ENCODE results near the gene BTNL2.
"Not testable (repeated sequence)": the region's sequence is repeated elsewhere in the genome, so short reads cannot be mapped to it uniquely, and the experiment has no call there.

The BTNL2 gene

GRCh38 chr6:32406857-32407256, at the start of gene BTNL2:
Gene BTNL2, minus strand, starts transcription at chr6:32407181. Its CDS starts 58 bp downstream, at chr6:32407123.
- in situ Hi-C loops (cut with HindIII; ENCODE audit: low pct_ligation_motif_present, low pct_unique_long_range_greater_than_20kb, low sequenced_read_pairs): no loop called here
- no peak for DNase-seq

- no peak for DNase-seq
- in situ Hi-C loops (cut with HindIII; ENCODE audit: low pct_ligation_motif_present, low pct_unique_long_range_greater_than_20kb, low sequenced_read_pairs): no loop called here
Measured at GRCh38 chr6:32449088-32449736, 42.2 kb upstream of the BTNL2 start.

GRCh38 chr6:32447932-32448331, 41.0 kb upstream of the BTNL2 start:
- no peak for DNase-seq
- in situ Hi-C loops (cut with HindIII; ENCODE audit: low pct_ligation_motif_present, low pct_unique_long_range_greater_than_20kb, low sequenced_read_pairs): no loop called here

GRCh38 chr6:32445321-32445854, 38.4 kb upstream of the BTNL2 start:
- in situ Hi-C loops (cut with HindIII; ENCODE audit: low pct_ligation_motif_present, low pct_unique_long_range_greater_than_20kb, low sequenced_read_pairs): no loop called here
- no peak for DNase-seq

- in situ Hi-C loops (cut with HindIII; ENCODE audit: low pct_ligation_motif_present, low pct_unique_long_range_greater_than_20kb, low sequenced_read_pairs): no loop called here
Measured at GRCh38 chr6:32444433-32444832, 37.5 kb upstream of the BTNL2 start.

GRCh38 chr6:32442977-32443552, 36.1 kb upstream of the BTNL2 start:
- DNase-seq: no peak
- in situ Hi-C loops (cut with HindIII; ENCODE audit: low pct_ligation_motif_present, low pct_unique_long_range_greater_than_20kb, low sequenced_read_pairs): no loop called here

More at GRCh38 chr6:32444433-32444832, 37.5 kb upstream of the BTNL2 start:
- DNase-seq: no peak

- in situ Hi-C loops (cut with HindIII; ENCODE audit: low pct_ligation_motif_present, low pct_unique_long_range_greater_than_20kb, low sequenced_read_pairs): no loop called here
- no peak for DNase-seq
Measured at GRCh38 chr6:32442243-32442667, 35.3 kb upstream of the BTNL2 start.

- DNase-seq: peak; percentile 25
- in situ Hi-C loops (cut with HindIII; ENCODE audit: low pct_ligation_motif_present, low pct_unique_long_range_greater_than_20kb, low sequenced_read_pairs): no loop called here
Measured at GRCh38 chr6:32439602-32440214, 32.7 kb upstream of the BTNL2 start, which contains the start of gene HLA-DRA. Gene HLA-DRA, plus strand, starts transcription at chr6:32439887. Its CDS starts 64 bp downstream, at chr6:32439951.

- DNase-seq: no peak
- in situ Hi-C loops (cut with HindIII; ENCODE audit: low pct_ligation_motif_present, low pct_unique_long_range_greater_than_20kb, low sequenced_read_pairs): no loop called here
Measured at GRCh38 chr6:32439139-32439538, 32.2 kb upstream of the BTNL2 start.

GRCh38 chr6:32436995-32437836, 30.2 kb upstream of the BTNL2 start:
- no peak for DNase-seq
- in situ Hi-C loops (cut with HindIII; ENCODE audit: low pct_ligation_motif_present, low pct_unique_long_range_greater_than_20kb, low sequenced_read_pairs): no loop called here

GRCh38 chr6:32436186-32436585, 29.2 kb upstream of the BTNL2 start:
- DNase-seq: no peak
- in situ Hi-C loops (cut with HindIII; ENCODE audit: low pct_ligation_motif_present, low pct_unique_long_range_greater_than_20kb, low sequenced_read_pairs): no loop called here

- DNase-seq; in situ Hi-C loops (cut with HindIII; ENCODE audit: low pct_ligation_motif_present, low pct_unique_long_range_greater_than_20kb, low sequenced_read_pairs): not testable (repeated sequence)
Measured at GRCh38 chr6:32433950-32434349, 27.0 kb upstream of the BTNL2 start.

- in situ Hi-C loops (cut with HindIII; ENCODE audit: low pct_ligation_motif_present, low pct_unique_long_range_greater_than_20kb, low sequenced_read_pairs): no loop called here
- DNase-seq: peak; percentile 37
Measured at GRCh38 chr6:32432050-32432450, 25.1 kb upstream of the BTNL2 start.

GRCh38 chr6:32431142-32431541, 24.2 kb upstream of the BTNL2 start:
- in situ Hi-C loops (cut with HindIII; ENCODE audit: low pct_ligation_motif_present, low pct_unique_long_range_greater_than_20kb, low sequenced_read_pairs): no loop called here
- no peak for DNase-seq

GRCh38 chr6:32430179-32430578, 23.2 kb upstream of the BTNL2 start:
- no peak for DNase-seq
- in situ Hi-C loops (cut with HindIII; ENCODE audit: low pct_ligation_motif_present, low pct_unique_long_range_greater_than_20kb, low sequenced_read_pairs): no loop called here

- in situ Hi-C loops (cut with HindIII; ENCODE audit: low pct_ligation_motif_present, low pct_unique_long_range_greater_than_20kb, low sequenced_read_pairs): no loop called here
- no peak for DNase-seq
Measured at GRCh38 chr6:32427934-32428474, 21.0 kb upstream of the BTNL2 start.

GRCh38 chr6:32427218-32427617, 20.2 kb upstream of the BTNL2 start:
- in situ Hi-C loops (cut with HindIII; ENCODE audit: low pct_ligation_motif_present, low pct_unique_long_range_greater_than_20kb, low sequenced_read_pairs): no loop called here
- DNase-seq: no peak

- in situ Hi-C loops (cut with HindIII; ENCODE audit: low pct_ligation_motif_present, low pct_unique_long_range_greater_than_20kb, low sequenced_read_pairs): no loop called here
- no peak for DNase-seq
Measured at GRCh38 chr6:32426338-32426737, 19.4 kb upstream of the BTNL2 start.
